ENCODE results near the gene DDX28.
A peak's percentile ranks its signal among the peaks of the same experiment; 100 is the strongest.
"Not testable (repeated sequence)": the region's sequence is repeated elsewhere in the genome, so short reads cannot be mapped to it uniquely, and the experiment has no call there.

Gene DDX28

GRCh38 chr16:68000450-68000849 lies 22.6 kb downstream of the DDX28 start:
- Histone ChIP-seq H3K9ac (ENCODE audit: low read length) (no peak overlapping the region), H3K27me3 (ENCODE audit: control insufficient read depth, insufficient read depth, low read length) (no peaks in the 10 kb centered on the region), H3K4me3 (ENCODE audit: low read length) (peak overlapping the region; percentile 13), H3K36me3 (ENCODE audit: control insufficient read depth, insufficient read depth, low read length) (no peaks in the 10 kb centered on the region), H3K27ac (ENCODE audit: low read depth, low read length) (no peak overlapping the region), H3K4me1 (ENCODE audit: control insufficient read depth, insufficient read depth, low read length) (no peaks in the 10 kb centered on the region)

- Histone ChIP-seq H3K9ac (ENCODE audit: low read length) (no peak overlapping the region), H3K4me3 (ENCODE audit: low read length) (peak overlapping the region; percentile 13), H3K27ac (ENCODE audit: low read depth, low read length) (no peak overlapping the region), H3K27me3 (ENCODE audit: control insufficient read depth, insufficient read depth, low read length) (no peaks in the 10 kb centered on the region), H3K4me1 (ENCODE audit: control insufficient read depth, insufficient read depth, low read length) (no peaks in the 10 kb centered on the region), H3K36me3 (ENCODE audit: control insufficient read depth, insufficient read depth, low read length) (no peaks in the 10 kb centered on the region)
Observed at GRCh38 chr16:67999985-68000384, 23.0 kb downstream of the DDX28 start.

- H3K9ac ChIP-seq (ENCODE audit: low read length); H3K27me3 ChIP-seq (ENCODE audit: control insufficient read depth, insufficient read depth, low read length): not testable (repeated sequence)
Observed at GRCh38 chr16:67998779-67999688, 24.0 kb downstream of the DDX28 start, which contains the start of gene DPEP2. DPEP2 (minus strand) TSS chr16:67999484; CDS start chr16:67993212, 6,272 bp downstream.

GRCh38 chr16:67998231-67998778 lies 24.7 kb downstream of the DDX28 start:
- not testable (repeated sequence) for H3K27me3 ChIP-seq (ENCODE audit: control insufficient read depth, insufficient read depth, low read length); H3K36me3 ChIP-seq (ENCODE audit: control insufficient read depth, insufficient read depth, low read length); H3K4me3 ChIP-seq (ENCODE audit: low read length); H3K27ac ChIP-seq (ENCODE audit: low read depth, low read length); H3K4me1 ChIP-seq (ENCODE audit: control insufficient read depth, insufficient read depth, low read length); H3K9ac ChIP-seq (ENCODE audit: low read length)

More at GRCh38 chr16:67998779-67999688, 24.0 kb downstream of the DDX28 start, which contains the start of gene DPEP2:
- not testable (repeated sequence) for H3K4me1 ChIP-seq (ENCODE audit: control insufficient read depth, insufficient read depth, low read length); H3K27ac ChIP-seq (ENCODE audit: low read depth, low read length); H3K36me3 ChIP-seq (ENCODE audit: control insufficient read depth, insufficient read depth, low read length)
- peak within 1 kb of the TSS; percentile 36 for H3K4me3 ChIP-seq (ENCODE audit: low read length)

GRCh38 chr16:67996666-67997065 lies 26.4 kb downstream of the DDX28 start:
- Histone ChIP-seq H3K27ac (ENCODE audit: low read depth, low read length) (no peak overlapping the region), H3K4me3 (ENCODE audit: low read length) (no peak overlapping the region), H3K9ac (ENCODE audit: low read length) (no peak overlapping the region), H3K36me3 (ENCODE audit: control insufficient read depth, insufficient read depth, low read length) (no peaks in the 10 kb centered on the region), H3K4me1 (ENCODE audit: control insufficient read depth, insufficient read depth, low read length) (peaks cover 4% of the 10 kb centered on the region), H3K27me3 (ENCODE audit: control insufficient read depth, insufficient read depth, low read length) (no peaks in the 10 kb centered on the region)

GRCh38 chr16:67995423-67995822 lies 27.6 kb downstream of the DDX28 start:
- peaks cover 4% of the 10 kb centered on the region for H3K4me1 ChIP-seq (ENCODE audit: control insufficient read depth, insufficient read depth, low read length)
- H3K36me3 ChIP-seq (ENCODE audit: control insufficient read depth, insufficient read depth, low read length): no peaks in the 10 kb centered on the region
- no peak overlapping the region for H3K9ac ChIP-seq (ENCODE audit: low read length)
- H3K27me3 ChIP-seq (ENCODE audit: control insufficient read depth, insufficient read depth, low read length): no peaks in the 10 kb centered on the region
- H3K27ac ChIP-seq (ENCODE audit: low read depth, low read length): no peak overlapping the region
- no peak overlapping the region for H3K4me3 ChIP-seq (ENCODE audit: low read length)

GRCh38 chr16:67994040-67994408 lies 29.0 kb downstream of the DDX28 start:
- not testable (repeated sequence) for H3K9ac ChIP-seq (ENCODE audit: low read length); H3K27me3 ChIP-seq (ENCODE audit: control insufficient read depth, insufficient read depth, low read length); H3K36me3 ChIP-seq (ENCODE audit: control insufficient read depth, insufficient read depth, low read length); H3K4me1 ChIP-seq (ENCODE audit: control insufficient read depth, insufficient read depth, low read length); H3K27ac ChIP-seq (ENCODE audit: low read depth, low read length); H3K4me3 ChIP-seq (ENCODE audit: low read length)

- Histone ChIP-seq H3K27me3 (ENCODE audit: control insufficient read depth, insufficient read depth, low read length) (no peaks in the 10 kb centered on the region), H3K9ac (ENCODE audit: low read length) (peak overlapping the region; percentile 45), H3K4me1 (ENCODE audit: control insufficient read depth, insufficient read depth, low read length) (peaks cover 4% of the 10 kb centered on the region), H3K36me3 (ENCODE audit: control insufficient read depth, insufficient read depth, low read length) (no peaks in the 10 kb centered on the region), H3K4me3 (ENCODE audit: low read length) (peak overlapping the region; percentile 60), H3K27ac (ENCODE audit: low read depth, low read length) (peak overlapping the region; percentile 46)
Observed at GRCh38 chr16:67993207-67994039, 29.6 kb downstream of the DDX28 start.

GRCh38 chr16:67992661-67993206 lies 30.3 kb downstream of the DDX28 start:
- Histone ChIP-seq H3K4me3 (ENCODE audit: low read length) (peak overlapping the region; percentile 60), H3K4me1 (ENCODE audit: control insufficient read depth, insufficient read depth, low read length) (peaks cover 4% of the 10 kb centered on the region), H3K9ac (ENCODE audit: low read length) (no peak overlapping the region), H3K27ac (ENCODE audit: low read depth, low read length) (no peak overlapping the region), H3K27me3 (ENCODE audit: control insufficient read depth, insufficient read depth, low read length) (no peaks in the 10 kb centered on the region), H3K36me3 (ENCODE audit: control insufficient read depth, insufficient read depth, low read length) (no peaks in the 10 kb centered on the region)

GRCh38 chr16:67990018-67990386 lies 33.0 kb downstream of the DDX28 start:
- Histone ChIP-seq H3K4me1 (ENCODE audit: control insufficient read depth, insufficient read depth, low read length) (peaks cover 4% of the 10 kb centered on the region), H3K4me3 (ENCODE audit: low read length) (no peak overlapping the region), H3K36me3 (ENCODE audit: control insufficient read depth, insufficient read depth, low read length) (no peaks in the 10 kb centered on the region), H3K27ac (ENCODE audit: low read depth, low read length) (no peak overlapping the region), H3K27me3 (ENCODE audit: control insufficient read depth, insufficient read depth, low read length) (no peaks in the 10 kb centered on the region), H3K9ac (ENCODE audit: low read length) (no peak overlapping the region)

- Histone ChIP-seq H3K4me3 (ENCODE audit: low read length) (no peak overlapping the region), H3K27me3 (ENCODE audit: control insufficient read depth, insufficient read depth, low read length) (no peaks in the 10 kb centered on the region), H3K9ac (ENCODE audit: low read length) (no peak overlapping the region), H3K4me1 (ENCODE audit: control insufficient read depth, insufficient read depth, low read length) (peaks cover 4% of the 10 kb centered on the region), H3K27ac (ENCODE audit: low read depth, low read length) (no peak overlapping the region), H3K36me3 (ENCODE audit: control insufficient read depth, insufficient read depth, low read length) (no peaks in the 10 kb centered on the region)
Observed at GRCh38 chr16:67989322-67990017, 33.6 kb downstream of the DDX28 start.

- no peak overlapping the region for H3K27ac ChIP-seq (ENCODE audit: low read depth, low read length)
- H3K4me1 ChIP-seq (ENCODE audit: control insufficient read depth, insufficient read depth, low read length): peaks cover 4% of the 10 kb centered on the region
- H3K36me3 ChIP-seq (ENCODE audit: control insufficient read depth, insufficient read depth, low read length): no peaks in the 10 kb centered on the region
- H3K27me3 ChIP-seq (ENCODE audit: control insufficient read depth, insufficient read depth, low read length): no peaks in the 10 kb centered on the region
- H3K4me3 ChIP-seq (ENCODE audit: low read length): no peak overlapping the region
- H3K9ac ChIP-seq (ENCODE audit: low read length): no peak overlapping the region
Observed at GRCh38 chr16:67988675-67989074, 34.4 kb downstream of the DDX28 start.
